CD8-positive, alpha-beta memory T cell (primary cell): ENCODE data around the gene MAP1S. TPM values are rescaled to one million over a fixed set of nuclear protein-coding genes. Genes with fewer than 3 reads are reported as not detected.

Source experiments
- CTCF ChIA-PET: fragments of 350-600 bp; sonication (Branson Sonifier 250); formaldehyde crosslinking; loops from one replicate; lab custom pipeline; 2021; ENCODE audit warnings: antibody characterized with exemption; lab: Charles Lee
- POLR2A ChIA-PET: fragments of 350-600 bp; sonication (Branson Sonifier 250); formaldehyde crosslinking; loops from one replicate; lab custom pipeline; 2021; ENCODE audit warnings: antibody characterized with exemption; lab: Charles Lee
- DNase-seq, 5 donors: peaks; one replicate each; pipeline versions ENCODE4 v3.0.0 to v3.0.0-alpha.2; 2020 to 2022; ENCODE audit warnings: mixed read lengths in 1 of 5
- H3K27ac ChIP-seq: one replicate; pipeline ENCODE4 v1.7.0; 2013; ENCODE audit warnings: low read depth, mild to moderate bottlenecking, low read length, moderate library complexity
- H3K27me3 ChIP-seq: 2 replicates; pipeline ENCODE4 v1.7.0; 2013; ENCODE audit warnings: low read length, mild to moderate bottlenecking; ENCODE audit not compliant: insufficient read depth, poor library complexity, severe bottlenecking
- H3K36me3 ChIP-seq: 2 replicates; pipeline ENCODE4 v1.7.0; 2013; ENCODE audit warnings: mild to moderate bottlenecking, low read length, moderate library complexity; ENCODE audit not compliant: insufficient read depth
- H3K4me1 ChIP-seq: 2 replicates; pipeline ENCODE4 v1.7.0; 2013; ENCODE audit warnings: mild to moderate bottlenecking, low read length, moderate library complexity; ENCODE audit not compliant: insufficient read depth
- H3K4me3 ChIP-seq: 2 replicates; pipeline ENCODE4 v1.7.0; 2013; ENCODE audit warnings: mild to moderate bottlenecking, low read length
- H3K9me3 ChIP-seq: 2 replicates; pipeline ENCODE4 v1.7.0; 2013; ENCODE audit warnings: mild to moderate bottlenecking, low read length
- H3K27ac Mint-ChIP-seq, 8 donors: one replicate each; pipeline ENCODE4 v1.8.0; 2020 to 2021; ENCODE audit warnings: mixed read lengths in 8 of 8, mild to moderate bottlenecking in 6 of 8, inconsistent platforms in 3 of 8, moderate library complexity in 3 of 8
- H3K27me3 Mint-ChIP-seq, 2 donors: one replicate each; pipeline ENCODE4 v1.8.0; 2020 to 2021; ENCODE audit warnings: mixed read lengths in 2 of 2, mild to moderate bottlenecking in 1 of 2, moderate library complexity in 1 of 2
- H3K36me3 Mint-ChIP-seq, 3 donors: one replicate each; pipeline ENCODE4 v1.8.0; 2020 to 2021; ENCODE audit warnings: mixed read lengths in 3 of 3, inconsistent platforms in 1 of 3, mild to moderate bottlenecking in 1 of 3
- H3K4me1 Mint-ChIP-seq, 3 donors: one replicate each; pipeline ENCODE4 v1.8.0; 2020 to 2021; ENCODE audit warnings: mixed read lengths in 3 of 3, inconsistent platforms in 1 of 3, mild to moderate bottlenecking in 1 of 3
- H3K4me3 Mint-ChIP-seq, 7 donors: one replicate each; pipeline ENCODE4 v1.8.0; 2020 to 2021; ENCODE audit warnings: mixed read lengths in 7 of 7, mild to moderate bottlenecking in 6 of 7, moderate library complexity in 4 of 7, inconsistent platforms in 2 of 7
- H3K9me3 Mint-ChIP-seq, 5 donors: one replicate each; pipeline ENCODE4 v1.8.0; 2020 to 2022; ENCODE audit warnings: mixed read lengths in 5 of 5, mild to moderate bottlenecking in 3 of 5, moderate library complexity in 2 of 5, inconsistent platforms in 1 of 5
- polyA plus RNA-seq: library from polyadenylated mRNA; unstranded; fragments of 300-500 nt; fragmentation: Illumina TruSeq; gene quantifications from one replicate; pipeline ENCODE4 v1.2.3, GENCODE V29; 2021
- total RNA-seq, 2 experiments: library from RNA; stranded (reverse); gene quantifications; one replicate each; pipeline ENCODE4 v1.2.3, GENCODE V29; 2021

The MAP1S gene
- total and polyA plus RNA-seq, 3 experiments from 2014 or later: 43.0 to 72.3 (median 66.1) TPM

- Histone ChIP-seq H3K27ac (no peak overlapping the region), H3K9me3 (no peaks in the 10 kb centered on the region), H3K36me3 (peaks cover 4% of the 10 kb centered on the region), H3K4me1 (peaks cover 20% of the 10 kb centered on the region), H3K4me3 (no peak overlapping the region), H3K27me3 (no peaks in the 10 kb centered on the region)
- Mint-ChIP-seq H3K9me3 (no peaks in the 10 kb centered on the region), H3K4me3 (no peak overlapping the region), H3K27ac (peak overlapping the region in 4 of 8 donors; percentile 1 to 57 (median 34)), H3K4me1 (peaks cover 12 to 37% (median 21%) of the 10 kb centered on the region in 3 donors), H3K36me3 (peaks cover 11 to 74% (median 17%) of the 10 kb centered on the region in 3 donors), H3K27me3 (peaks cover 0 to 1% of the 10 kb centered on the region in 2 donors)
- POLR2A ChIA-PET: no interaction called here
- no peak for DNase-seq
- CTCF ChIA-PET: interaction anchor here (1.1 kb wide), 2 partner anchors 16 to 26 kb away, joined by 3 read pairs; no protein-coding TSS in a partner anchor
Measured at GRCh38 chr19:17758515-17758914, 39.2 kb downstream of the MAP1S start.

GRCh38 chr19:17761148-17761547 is 41.9 kb downstream of the MAP1S start:
- CTCF ChIA-PET: interaction anchor here (0.7 to 1.3 kb wide), 2 partner anchors 50 to 56 kb away, joined by 3 read pairs; no protein-coding TSS in a partner anchor
- DNase-seq: no peak
- Mint-ChIP-seq H3K27me3 (no peaks in the 10 kb centered on the region), H3K4me3 (no peak overlapping the region), H3K9me3 (no peaks in the 10 kb centered on the region), H3K27ac (peak overlapping the region in 2 of 8 donors; percentile 6 to 21), H3K4me1 (peaks cover 4 to 14% (median 6%) of the 10 kb centered on the region in 3 donors), H3K36me3 (peaks cover 5 to 74% (median 21%) of the 10 kb centered on the region in 3 donors)
- no peaks in the 10 kb centered on the region for H3K4me1 ChIP-seq
- H3K4me3 ChIP-seq: no peak overlapping the region
- no peaks in the 10 kb centered on the region for H3K9me3 ChIP-seq
- H3K36me3 ChIP-seq: peaks cover 18% of the 10 kb centered on the region
- no peaks in the 10 kb centered on the region for H3K27me3 ChIP-seq
- POLR2A ChIA-PET: no interaction called here
- no peak overlapping the region for H3K27ac ChIP-seq

GRCh38 chr19:17762505-17763229 is 43.4 kb downstream of the MAP1S start:
- CTCF ChIA-PET: interaction anchor here (1.4 kb wide), 1 partner anchor 60 kb away, joined by 3 read pairs; no protein-coding TSS in a partner anchor

GRCh38 chr19:17764348-17764747 is 45.1 kb downstream of the MAP1S start:
- CTCF ChIA-PET: interaction anchor here (2.3 kb wide), 1 partner anchor 95 kb away, joined by 6 read pairs; the partner anchor contains the start of gene RPL18A
- Mint-ChIP-seq H3K27me3 (no peaks in the 10 kb centered on the region), H3K4me1 (no peaks in the 10 kb centered on the region), H3K9me3 (no peaks in the 10 kb centered on the region), H3K36me3 (peaks cover 9 to 75% (median 15%) of the 10 kb centered on the region in 3 donors), H3K27ac (no peak overlapping the region), H3K4me3 (no peak overlapping the region)
- peaks cover 28% of the 10 kb centered on the region for H3K36me3 ChIP-seq
- H3K9me3 ChIP-seq: no peaks in the 10 kb centered on the region
- H3K4me3 ChIP-seq: no peak overlapping the region
- DNase-seq: no peak
- POLR2A ChIA-PET: no interaction called here
- no peaks in the 10 kb centered on the region for H3K4me1 ChIP-seq
- H3K27me3 ChIP-seq: no peaks in the 10 kb centered on the region
- H3K27ac ChIP-seq: no peak overlapping the region

More at GRCh38 chr19:17762505-17763229, 43.4 kb downstream of the MAP1S start:
- H3K4me3 ChIP-seq: no peak overlapping the region
- no peaks in the 10 kb centered on the region for H3K27me3 ChIP-seq
- no peaks in the 10 kb centered on the region for H3K4me1 ChIP-seq
- H3K27me3 Mint-ChIP-seq: no peaks in the 10 kb centered on the region
- H3K36me3 Mint-ChIP-seq: peaks cover 6 to 78% (median 21%) of the 10 kb centered on the region in 3 donors
- no peak overlapping the region for H3K4me3 Mint-ChIP-seq
- H3K9me3 ChIP-seq: no peaks in the 10 kb centered on the region
- POLR2A ChIA-PET: interaction anchor here (0.6 kb wide), 3 partner anchors 44 to 85 kb away, joined by 5 to 8 read pairs (median 6); no protein-coding TSS in a partner anchor
- no peak overlapping the region for H3K27ac ChIP-seq
- no peak for DNase-seq
- H3K27ac Mint-ChIP-seq: peak overlapping the region in 1 of 8 donors; percentile 82
- peaks cover 0 to 4% (median 4%) of the 10 kb centered on the region in 3 donors for H3K4me1 Mint-ChIP-seq
- H3K9me3 Mint-ChIP-seq: no peaks in the 10 kb centered on the region
- H3K36me3 ChIP-seq: peaks cover 28% of the 10 kb centered on the region

- DNase-seq: no peak
- Histone ChIP-seq H3K9me3 (no peaks in the 10 kb centered on the region), H3K36me3 (peaks cover 28% of the 10 kb centered on the region), H3K4me3 (no peak overlapping the region), H3K27ac (no peak overlapping the region), H3K4me1 (no peaks in the 10 kb centered on the region), H3K27me3 (no peaks in the 10 kb centered on the region)
- POLR2A ChIA-PET: interaction anchor here (0.5 kb wide), 1 partner anchor 80 kb away, joined by 8 read pairs; no protein-coding TSS in a partner anchor
- Mint-ChIP-seq H3K9me3 (no peaks in the 10 kb centered on the region), H3K4me1 (no peaks in the 10 kb centered on the region), H3K36me3 (peaks cover 9 to 76% (median 16%) of the 10 kb centered on the region in 3 donors), H3K4me3 (peak overlapping the region in 1 of 7 donors; percentile 45), H3K27ac (peak overlapping the region in 1 of 8 donors; percentile 64), H3K27me3 (no peaks in the 10 kb centered on the region)
- CTCF ChIA-PET: interaction anchor here (2.3 kb wide), 1 partner anchor 94 kb away, joined by 6 read pairs; the partner anchor contains the start of gene RPL18A
Measured at GRCh38 chr19:17765069-17765618, 45.9 kb downstream of the MAP1S start.

- ChIA-PET POLR2A (interaction anchor here (0.5 kb wide), 1 partner anchor 98 kb away, joined by 3 read pairs; no protein-coding TSS in a partner anchor), CTCF (interaction anchor here (0.9 to 2.3 kb wide), 8 partner anchors 11 to 92 kb away, joined by 3 to 10 read pairs (median 4); partner anchors contain the start of genes FCHO1, JAK3 and RPL18A)
- no peaks in the 10 kb centered on the region for H3K27me3 ChIP-seq
- no peaks in the 10 kb centered on the region for H3K4me1 Mint-ChIP-seq
- H3K36me3 ChIP-seq: peaks cover 28% of the 10 kb centered on the region
- H3K27ac ChIP-seq: no peak overlapping the region
- peaks cover 9 to 75% (median 9%) of the 10 kb centered on the region in 3 donors for H3K36me3 Mint-ChIP-seq
- no peak overlapping the region for H3K27ac Mint-ChIP-seq
- no peaks in the 10 kb centered on the region for H3K4me1 ChIP-seq
- no peaks in the 10 kb centered on the region for H3K27me3 Mint-ChIP-seq
- H3K4me3 ChIP-seq: no peak overlapping the region
- no peaks in the 10 kb centered on the region for H3K9me3 Mint-ChIP-seq
- no peak overlapping the region for H3K4me3 Mint-ChIP-seq
- peak in 1 of 5 donors; percentile 33 for DNase-seq
- no peaks in the 10 kb centered on the region for H3K9me3 ChIP-seq
Measured at GRCh38 chr19:17766543-17767131, 47.4 kb downstream of the MAP1S start.

- H3K36me3 Mint-ChIP-seq: peaks cover 11 to 79% (median 11%) of the 10 kb centered on the region in 3 donors
- CTCF ChIA-PET: interaction anchor here (0.9 to 2.0 kb wide), 2 partner anchors 16 to 63 kb away, joined by 3 to 10 read pairs; partner anchors contain the start of gene FCHO1
- H3K4me1 Mint-ChIP-seq: no peaks in the 10 kb centered on the region
- H3K27ac ChIP-seq: no peak overlapping the region
- H3K27me3 Mint-ChIP-seq: peaks cover 0 to 2% of the 10 kb centered on the region in 2 donors
- H3K4me3 Mint-ChIP-seq: no peak overlapping the region
- no peak overlapping the region for H3K27ac Mint-ChIP-seq
- no peaks in the 10 kb centered on the region for H3K27me3 ChIP-seq
- H3K36me3 ChIP-seq: peaks cover 35% of the 10 kb centered on the region
- POLR2A ChIA-PET: no interaction called here
- no peaks in the 10 kb centered on the region for H3K9me3 ChIP-seq
- no peak overlapping the region for H3K4me3 ChIP-seq
- no peaks in the 10 kb centered on the region for H3K9me3 Mint-ChIP-seq
- H3K4me1 ChIP-seq: no peaks in the 10 kb centered on the region
- DNase-seq: no peak
Measured at GRCh38 chr19:17767559-17767958, 48.3 kb downstream of the MAP1S start.
